Transverse colon (tissue), 4 donors: ENCODE results near the gene IFNGR1. TPM values are rescaled to one million over a fixed set of nuclear protein-coding genes. Genes with fewer than 3 reads are reported as not detected.
A peak's percentile ranks its signal among the peaks of the same experiment; 100 is the strongest.

Experiments
- DNase-seq: peaks from one replicate; pipeline ENCODE4 v3.0.0-alpha.2; 2019
- H3K27ac ChIP-seq, 4 donors: fragments of 200-600 bp; sonication (generic); 2 replicates each; pipeline ENCODE4 v1.5.1; 2016 to 2018; ENCODE audit warnings: inconsistent platforms in 4 of 4
- H3K27me3 ChIP-seq: fragments of 200-600 bp; sonication (generic); 2 replicates; pipeline ENCODE4 v1.5.1; 2017; ENCODE audit warnings: inconsistent platforms
- H3K36me3 ChIP-seq, 4 donors: fragments of 200-600 bp; sonication (generic); 2 replicates each; pipeline ENCODE4 v1.5.1; 2017 to 2019; ENCODE audit warnings: inconsistent platforms in 4 of 4
- H3K4me1 ChIP-seq, 4 donors: fragments of 200-600 bp; sonication (generic); 2 replicates each; pipeline ENCODE4 v1.5.1; 2017 to 2020; ENCODE audit warnings: inconsistent platforms in 4 of 4
- H3K4me3 ChIP-seq, 4 donors: fragments of 200-600 bp; sonication (generic); 1 replicate in 1 of 4; 2 replicates in 3 of 4; pipeline versions ENCODE4 v1.5.1 to v1.6.1; 2017 to 2019; ENCODE audit warnings: inconsistent platforms in 4 of 4
- H3K9me3 ChIP-seq, 2 donors: fragments of 200-600 bp; sonication (generic); 2 replicates each; pipeline ENCODE4 v1.5.1; 2017 to 2019; ENCODE audit warnings: inconsistent platforms in 2 of 2
- CTCF ChIP-seq, 5 experiments: fragments of 200-600 bp in 3 of 5; fragments of 450-650 bp in 2 of 5; sonication (generic) in 3 of 5; IDR thresholded peaks; 1 replicate in 2 of 5; 2 replicates in 3 of 5; pipeline ENCODE4 v1.5.1; 2016 to 2017; ENCODE audit warnings: antibody characterized with exemption in 5 of 5, inconsistent platforms in 3 of 5, mild to moderate bottlenecking in 2 of 5, moderate library complexity in 1 of 5
- EP300 ChIP-seq: sonication (generic); formaldehyde crosslinking; IDR thresholded peaks from one replicate; pipeline ENCODE4 v1.6.1; 2017; ENCODE audit warnings: antibody characterized with exemption, low read depth
- POLR2A ChIP-seq: fragments of 450-650 bp; IDR thresholded peaks from one replicate; pipeline ENCODE4 v1.6.1; 2016; ENCODE audit warnings: antibody characterized with exemption, mild to moderate bottlenecking, moderate library complexity
- POLR2AphosphoS5 ChIP-seq, 3 donors: sonication (generic); formaldehyde crosslinking; IDR thresholded peaks; one replicate each; pipeline ENCODE4 v1.6.1; 2016; ENCODE audit warnings: antibody characterized with exemption in 3 of 3
- WGBS, 2 donors: methylation state at CpG; one replicate each; pipeline ENCODE4 v1.1.5; 2018; ENCODE audit warnings: low coverage in 1 of 2; 5-methylcytosine and 5-hydroxymethylcytosine counted together
- in situ Hi-C, 4 donors: fragments of 200-750 bp; cut with MboI; loops; one replicate each; pipeline versions ENCODE4 v1.15.0 to v1.15.1; 2017; ENCODE audit warnings: low sequenced_read_pairs in 3 of 4, low pct_ligation_motif_present in 1 of 4, low pct_unique_long_range_greater_than_20kb in 1 of 4
- intact Hi-C: fragments of 100-400 bp; cut with DNase I; formaldehyde crosslinking; loops from one replicate; pipeline ENCODE4 v1.15.1; 2023; ENCODE audit warnings: low total_unique reads
- total RNA-seq, 4 donors: library from RNA; depleted of rRNA; stranded (reverse); fragments of >200 nt; gene quantifications; one replicate each; pipeline ENCODE4 v1.1.0, GENCODE V29; 2016

The IFNGR1 gene
- total RNA-seq, 4 donors from 2014 or later: 7.0 to 116 (median 86.8) TPM

GRCh38 chr6:137233911-137234863 is 15.0 kb upstream of the IFNGR1 start:
- peak; percentile 35 for DNase-seq

GRCh38 chr6:137231895-137232294 is 12.7 kb upstream of the IFNGR1 start:
- in situ Hi-C loops: no loop called here
- H3K27ac ChIP-seq: no peak overlapping the region
- H3K4me3 ChIP-seq: no peak overlapping the region
- no peak for DNase-seq
- no peaks in the 10 kb centered on the region for H3K36me3 ChIP-seq
- H3K9me3 ChIP-seq: no peaks in the 10 kb centered on the region
- intact Hi-C loops: no loop called here
- H3K4me1 ChIP-seq: peaks cover 13 to 46% (median 21%) of the 10 kb centered on the region in 4 donors
- WGBS, 2 donors: 52 to 72% methylated on average over 4 of the region's 4 CpGs
- TF ChIP-seq POLR2A (no peak), CTCF (IDR thresholded peaks at IDR 0.05) (no peak), EP300 (no peak), POLR2AphosphoS5 (IDR thresholded peaks at IDR 0.05) (no peak)
- no peaks in the 10 kb centered on the region for H3K27me3 ChIP-seq

More at GRCh38 chr6:137233911-137234863, 15.0 kb upstream of the IFNGR1 start:
- H3K27me3 ChIP-seq: no peaks in the 10 kb centered on the region
- no peaks in the 10 kb centered on the region for H3K9me3 ChIP-seq
- H3K4me1 ChIP-seq: peaks cover 13 to 44% (median 21%) of the 10 kb centered on the region in 4 donors
- no peak overlapping the region for H3K4me3 ChIP-seq
- TF ChIP-seq CTCF (IDR thresholded peaks at IDR 0.05): no peak
- peak; percentile 14 to 74 (median 55) for TF ChIP-seq POLR2AphosphoS5 (IDR thresholded peaks at IDR 0.05)
- no peak for TF ChIP-seq POLR2A
- H3K27ac ChIP-seq: peak overlapping the region; percentile 76 to 83 (median 80)
- 14 to 17% methylated on average over 5 to 7 of the region's 7 CpGs for WGBS, 2 donors
- intact Hi-C loops (no loop called here), in situ Hi-C loops (no loop called here)
- H3K36me3 ChIP-seq: no peaks in the 10 kb centered on the region

GRCh38 chr6:137230956-137231555 is 11.9 kb upstream of the IFNGR1 start:
- WGBS, 2 donors: 88 to 95% methylated on average over 4 to 7 of the region's 7 CpGs
- H3K9me3 ChIP-seq: no peaks in the 10 kb centered on the region
- H3K4me3 ChIP-seq: no peak overlapping the region
- DNase-seq: no peak
- no peaks in the 10 kb centered on the region for H3K36me3 ChIP-seq
- peak overlapping the region; percentile 8 to 46 (median 14) for H3K27ac ChIP-seq
- peaks cover 13 to 41% (median 21%) of the 10 kb centered on the region in 4 donors for H3K4me1 ChIP-seq
- intact Hi-C loops (no loop called here), in situ Hi-C loops (no loop called here)
- H3K27me3 ChIP-seq: no peaks in the 10 kb centered on the region
- TF ChIP-seq POLR2A: no peak
- no peak for TF ChIP-seq POLR2AphosphoS5 (IDR thresholded peaks at IDR 0.05)
- TF ChIP-seq CTCF (IDR thresholded peaks at IDR 0.05): no peak
- TF ChIP-seq EP300: no peak

- Histone ChIP-seq H3K4me3 (no peak overlapping the region), H3K4me1 (peaks cover 13 to 41% (median 21%) of the 10 kb centered on the region in 4 donors), H3K27me3 (no peaks in the 10 kb centered on the region), H3K36me3 (no peaks in the 10 kb centered on the region), H3K9me3 (no peaks in the 10 kb centered on the region), H3K27ac (peak overlapping the region in 1 of 4 donors; percentile 46)
- 77 to 94% methylated on average over 3 to 5 of the region's 5 CpGs for WGBS, 2 donors
- in situ Hi-C loops (no loop called here), intact Hi-C loops (no loop called here)
- DNase-seq: no peak
- no peak for TF ChIP-seq EP300
- no peak for TF ChIP-seq CTCF (IDR thresholded peaks at IDR 0.05)
- TF ChIP-seq POLR2AphosphoS5 (IDR thresholded peaks at IDR 0.05): no peak
- no peak for TF ChIP-seq POLR2A
These were observed 11.4 kb upstream of the IFNGR1 start for GRCh38 chr6:137230547-137230946.
